IMR-90 (cell line): ENCODE data around the gene MAP3K19.

Experiments
- CEBPB ChIP-seq: IDR thresholded peaks from 2 replicates; pipeline ENCODE4 v1.6.1; 2012; ENCODE audit warnings: low read depth, low read length, improper control_type of control experiment
- CHD1 ChIP-seq: IDR thresholded peaks from 2 replicates; pipeline ENCODE4 v1.6.1; 2012; ENCODE audit warnings: low read depth, low read length, improper control_type of control experiment
- MAZ ChIP-seq: IDR thresholded peaks from 2 replicates; pipeline ENCODE4 v1.6.1; 2012; ENCODE audit warnings: low read depth, mild to moderate bottlenecking, low read length, improper control_type of control experiment, moderate library complexity, borderline replicate concordance
- POLR2A ChIP-seq: IDR thresholded peaks from 2 replicates; pipeline ENCODE4 v1.6.1; 2012; ENCODE audit warnings: mild to moderate bottlenecking, low read depth, low read length
- RAD21 ChIP-seq: IDR thresholded peaks from 2 replicates; pipeline ENCODE4 v1.6.1; 2012; ENCODE audit warnings: low read length, improper control_type of control experiment
- SMC3 ChIP-seq: fragments of 150-350 bp; IDR thresholded peaks from 2 replicates; pipeline ENCODE4 v1.6.1; 2016; ENCODE audit warnings: low read depth, mild to moderate bottlenecking, antibody characterized with exemption, low read length, moderate library complexity
- TF ChIP-seq, protein P1 (sequence below): conservative IDR thresholded peaks from 2 replicates; pipeline ENCODE4 v1.5.1; 2012; ENCODE audit warnings: mild to moderate bottlenecking, low read depth, low read length, improper control_type of control experiment
- TF ChIP-seq, protein P2 (sequence below): fragments of 150-350 bp; IDR thresholded peaks from 2 replicates; pipeline ENCODE4 v1.6.1; 2016; ENCODE audit warnings: low read depth, mild to moderate bottlenecking, low read length, moderate library complexity, borderline replicate concordance

DNA sequence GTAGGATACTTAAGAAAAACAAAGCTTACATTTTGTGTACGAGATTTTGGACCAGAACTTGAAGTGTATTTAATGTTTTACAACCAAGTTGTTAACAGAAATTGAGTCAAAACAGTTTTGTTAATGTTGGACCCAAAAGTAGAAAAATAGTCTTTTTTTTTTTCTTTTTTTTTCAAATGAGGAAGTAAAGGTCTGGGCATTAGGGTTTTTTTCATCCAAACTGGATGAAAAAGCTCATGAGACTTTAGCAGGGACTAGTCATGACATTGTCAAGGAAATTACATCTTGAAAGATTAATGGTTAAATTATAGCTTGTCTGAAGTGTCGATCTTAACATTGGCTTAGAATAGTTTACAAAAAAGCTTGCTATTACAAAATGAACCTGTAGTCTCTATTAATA, 96.4 kb downstream of the MAP3K19 start:
- no peak for TF ChIP-seq MAZ
- TF ChIP-seq POLR2A, result no peak
- TF ChIP-seq, protein P1, sequence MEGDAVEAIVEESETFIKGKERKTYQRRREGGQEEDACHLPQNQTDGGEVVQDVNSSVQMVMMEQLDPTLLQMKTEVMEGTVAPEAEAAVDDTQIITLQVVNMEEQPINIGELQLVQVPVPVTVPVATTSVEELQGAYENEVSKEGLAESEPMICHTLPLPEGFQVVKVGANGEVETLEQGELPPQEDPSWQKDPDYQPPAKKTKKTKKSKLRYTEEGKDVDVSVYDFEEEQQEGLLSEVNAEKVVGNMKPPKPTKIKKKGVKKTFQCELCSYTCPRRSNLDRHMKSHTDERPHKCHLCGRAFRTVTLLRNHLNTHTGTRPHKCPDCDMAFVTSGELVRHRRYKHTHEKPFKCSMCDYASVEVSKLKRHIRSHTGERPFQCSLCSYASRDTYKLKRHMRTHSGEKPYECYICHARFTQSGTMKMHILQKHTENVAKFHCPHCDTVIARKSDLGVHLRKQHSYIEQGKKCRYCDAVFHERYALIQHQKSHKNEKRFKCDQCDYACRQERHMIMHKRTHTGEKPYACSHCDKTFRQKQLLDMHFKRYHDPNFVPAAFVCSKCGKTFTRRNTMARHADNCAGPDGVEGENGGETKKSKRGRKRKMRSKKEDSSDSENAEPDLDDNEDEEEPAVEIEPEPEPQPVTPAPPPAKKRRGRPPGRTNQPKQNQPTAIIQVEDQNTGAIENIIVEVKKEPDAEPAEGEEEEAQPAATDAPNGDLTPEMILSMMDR, result no peak
- TF ChIP-seq SMC3, result no peak
- TF ChIP-seq, protein P2, sequence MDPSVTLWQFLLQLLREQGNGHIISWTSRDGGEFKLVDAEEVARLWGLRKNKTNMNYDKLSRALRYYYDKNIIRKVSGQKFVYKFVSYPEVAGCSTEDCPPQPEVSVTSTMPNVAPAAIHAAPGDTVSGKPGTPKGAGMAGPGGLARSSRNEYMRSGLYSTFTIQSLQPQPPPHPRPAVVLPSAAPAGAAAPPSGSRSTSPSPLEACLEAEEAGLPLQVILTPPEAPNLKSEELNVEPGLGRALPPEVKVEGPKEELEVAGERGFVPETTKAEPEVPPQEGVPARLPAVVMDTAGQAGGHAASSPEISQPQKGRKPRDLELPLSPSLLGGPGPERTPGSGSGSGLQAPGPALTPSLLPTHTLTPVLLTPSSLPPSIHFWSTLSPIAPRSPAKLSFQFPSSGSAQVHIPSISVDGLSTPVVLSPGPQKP, result no peak
- no peak for TF ChIP-seq CHD1
- no peak for TF ChIP-seq RAD21
- no peak for TF ChIP-seq CEBPB
